ENCODE results near the gene RFX3.

Gene RFX3

GRCh38 chr9:3517377-3518048, 8.3 kb downstream of the RFX3 start:
- no peak overlapping the region for H3K27ac ChIP-seq
- no peak for TF ChIP-seq CTCF (IDR thresholded peaks at IDR 0.05; ENCODE audit: low read depth, low read length)
- DNase-seq, result no peak

DNA sequence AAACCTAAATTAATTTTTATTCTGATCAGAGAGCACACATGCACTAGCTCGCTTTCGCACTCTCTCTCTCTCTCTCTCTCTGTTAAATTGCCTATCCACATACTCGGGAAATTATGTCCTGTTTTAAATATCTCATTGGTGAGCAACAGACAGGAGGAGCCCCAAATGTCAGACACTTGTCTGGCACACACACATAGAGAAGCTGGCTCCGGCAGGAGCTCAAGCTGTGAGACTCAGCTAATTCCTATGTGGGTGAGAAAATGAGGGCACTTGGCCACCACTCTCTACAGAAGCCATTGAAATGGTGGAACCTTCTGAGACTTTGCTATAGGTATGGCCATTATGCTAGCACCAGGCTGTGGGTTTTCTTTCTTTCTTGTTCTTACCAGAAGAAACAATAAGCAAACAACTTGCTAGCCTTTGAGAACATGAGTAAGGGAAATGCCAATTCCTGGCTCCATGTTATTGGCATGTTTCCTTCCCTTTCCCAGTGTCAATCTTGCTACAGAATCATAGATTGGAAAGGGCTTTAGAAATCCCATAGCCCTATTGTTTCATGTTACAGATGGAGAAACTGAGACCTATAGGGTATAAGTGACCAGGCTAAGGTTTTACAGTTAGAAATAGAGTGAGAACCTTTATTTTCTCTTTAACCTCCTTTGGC, 9.0 kb downstream of the RFX3 start:
- no peak for TF ChIP-seq CTCF (IDR thresholded peaks at IDR 0.05; ENCODE audit: low read depth, low read length)
- DNase-seq, result no peak
- Histone ChIP-seq H3K27me3 (ENCODE audit: insufficient read depth, low read depth, severe bottlenecking) (no peaks in the 10 kb centered on the region), H3K4me3 (ENCODE audit: low read depth, low read length) (no peak overlapping the region), H3K27ac (no peak overlapping the region), H3K9me3 (ENCODE audit: severe bottlenecking) (no peaks in the 10 kb centered on the region), H3K36me3 (no peaks in the 10 kb centered on the region)

More at GRCh38 chr9:3517377-3518048, 8.3 kb downstream of the RFX3 start:
- H3K36me3 ChIP-seq, result no peaks in the 10 kb centered on the region
- H3K27me3 ChIP-seq (ENCODE audit: insufficient read depth, low read depth, severe bottlenecking), result no peaks in the 10 kb centered on the region
- H3K4me3 ChIP-seq (ENCODE audit: low read depth, low read length), result no peak overlapping the region
- H3K9me3 ChIP-seq (ENCODE audit: severe bottlenecking), result no peaks in the 10 kb centered on the region

DNA sequence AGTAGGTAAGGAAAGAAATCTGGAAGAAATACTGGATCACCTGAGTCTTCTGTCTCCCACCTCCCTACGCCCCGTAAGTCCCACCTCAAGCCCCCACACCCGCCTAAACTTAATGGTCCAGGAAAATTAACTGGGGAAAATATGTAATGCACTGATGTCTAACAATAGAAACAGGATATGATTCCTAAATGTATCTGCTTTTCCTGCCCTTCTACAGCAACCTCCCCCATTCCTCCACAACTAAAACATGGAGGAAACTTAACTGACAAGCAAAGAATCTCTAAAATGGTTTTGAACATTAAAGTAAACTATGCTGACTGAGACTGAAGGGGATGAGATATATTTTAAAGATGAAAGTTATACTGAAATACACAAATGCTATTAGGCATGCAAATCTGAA, 10.4 kb downstream of the RFX3 start:
- TF ChIP-seq CTCF (IDR thresholded peaks at IDR 0.05; ENCODE audit: low read depth, low read length), result no peak
- Histone ChIP-seq H3K4me3 (ENCODE audit: low read depth, low read length) (no peak overlapping the region), H3K27me3 (ENCODE audit: insufficient read depth, low read depth, severe bottlenecking) (no peaks in the 10 kb centered on the region), H3K36me3 (no peaks in the 10 kb centered on the region), H3K9me3 (ENCODE audit: severe bottlenecking) (no peaks in the 10 kb centered on the region), H3K27ac (no peak overlapping the region)
- DNase-seq, result no peak

- Histone ChIP-seq H3K4me3 (ENCODE audit: low read depth, low read length) (no peak overlapping the region), H3K36me3 (no peaks in the 10 kb centered on the region), H3K27me3 (ENCODE audit: insufficient read depth, low read depth, severe bottlenecking) (no peaks in the 10 kb centered on the region), H3K27ac (no peak overlapping the region), H3K9me3 (ENCODE audit: severe bottlenecking) (no peaks in the 10 kb centered on the region)
- no peak for TF ChIP-seq CTCF (IDR thresholded peaks at IDR 0.05; ENCODE audit: low read depth, low read length)
- no peak for DNase-seq
These were observed 11.0 kb downstream of the RFX3 start for GRCh38 chr9:3514786-3515185.

DNA sequence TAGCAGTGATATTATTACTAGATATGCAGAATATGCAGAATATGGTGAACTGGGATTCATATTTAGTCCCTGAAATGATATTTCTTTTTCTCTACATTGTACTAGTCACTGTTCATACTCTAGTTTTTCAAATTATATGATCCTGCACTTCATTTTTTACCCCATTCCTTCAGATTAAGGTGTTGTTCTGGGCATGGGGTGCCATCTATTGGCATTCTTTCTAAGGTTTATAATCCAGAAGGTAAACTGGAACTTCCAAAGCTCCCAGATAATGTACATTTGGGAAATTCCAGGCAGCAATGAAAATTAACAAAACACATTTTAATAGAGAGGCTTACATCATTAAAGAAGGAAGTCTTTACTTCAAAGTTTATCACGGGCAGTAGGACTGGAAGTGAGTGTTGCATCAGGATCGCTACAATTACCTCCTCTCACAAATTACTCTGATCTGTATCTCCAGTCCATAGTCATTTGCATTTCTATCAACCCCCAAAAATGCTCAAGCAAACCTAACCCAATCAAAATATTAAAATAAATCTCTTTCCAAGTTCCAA, 12.5 kb downstream of the RFX3 start:
- no peaks in the 10 kb centered on the region for H3K27me3 ChIP-seq (ENCODE audit: insufficient read depth, low read depth, severe bottlenecking)
- H3K4me3 ChIP-seq (ENCODE audit: low read depth, low read length), result no peak overlapping the region
- H3K9me3 ChIP-seq (ENCODE audit: severe bottlenecking), result no peaks in the 10 kb centered on the region
- H3K36me3 ChIP-seq, result no peaks in the 10 kb centered on the region
- no peak overlapping the region for H3K27ac ChIP-seq
- TF ChIP-seq CTCF (IDR thresholded peaks at IDR 0.05; ENCODE audit: low read depth, low read length), result no peak
- DNase-seq, result no peak

Measured in WERI-Rb-1 (cell line).